GM11168 (cell line): ENCODE measurements around the gene CDKL1.
"Not testable (repeated sequence)": the region's sequence is repeated elsewhere in the genome, so short reads cannot be mapped to it uniquely, and the experiment has no call there.

Experiments used
- in situ Hi-C: fragments of 300-500 bp; cut with MboI; formaldehyde crosslinking; loops from one replicate; pipeline ENCODE4 v1.12.0; 2022; ENCODE audit warnings: low sequenced_read_pairs; ENCODE audit not compliant: unreplicated experiment

The CDKL1 gene

GRCh38 chr14:50389668-50390441 lies 6.8 kb downstream of the CDKL1 start:
- in situ Hi-C loops: no loop called here

GRCh38 chr14:50388256-50388931 lies 8.3 kb downstream of the CDKL1 start:
- in situ Hi-C loops: no loop called here

GRCh38 chr14:50387548-50387947 lies 9.1 kb downstream of the CDKL1 start:
- in situ Hi-C loops: no loop called here

GRCh38 chr14:50383618-50384225 lies 13.0 kb downstream of the CDKL1 start:
- in situ Hi-C loops: no loop called here

- in situ Hi-C loops: no loop called here
Measured at GRCh38 chr14:50381823-50382287, 14.8 kb downstream of the CDKL1 start.

- in situ Hi-C loops: no loop called here
Measured at GRCh38 chr14:50381008-50381407, 15.7 kb downstream of the CDKL1 start.

- in situ Hi-C loops: no loop called here
Measured at GRCh38 chr14:50380455-50380854, 16.2 kb downstream of the CDKL1 start.

GRCh38 chr14:50379563-50379962 lies 17.1 kb downstream of the CDKL1 start:
- in situ Hi-C loops: no loop called here

- in situ Hi-C loops: no loop called here
Measured at GRCh38 chr14:50377550-50378085, 19.1 kb downstream of the CDKL1 start.

GRCh38 chr14:50375760-50376159 lies 20.9 kb downstream of the CDKL1 start:
- in situ Hi-C loops: no loop called here

GRCh38 chr14:50373959-50374358 lies 22.7 kb downstream of the CDKL1 start:
- in situ Hi-C loops: no loop called here

- in situ Hi-C loops: no loop called here
Measured at GRCh38 chr14:50371546-50371945, 25.1 kb downstream of the CDKL1 start.

- in situ Hi-C loops: no loop called here
Measured at GRCh38 chr14:50366589-50366988, 30.1 kb downstream of the CDKL1 start.

- in situ Hi-C loops: no loop called here
Measured at GRCh38 chr14:50366115-50366514, 30.6 kb downstream of the CDKL1 start.

GRCh38 chr14:50365572-50365971 lies 31.1 kb downstream of the CDKL1 start:
- in situ Hi-C loops: not testable (repeated sequence)

GRCh38 chr14:50364792-50365191 lies 31.9 kb downstream of the CDKL1 start:
- in situ Hi-C loops: no loop called here

- in situ Hi-C loops: no loop called here
Measured at GRCh38 chr14:50363714-50364111, 33.0 kb downstream of the CDKL1 start.

- in situ Hi-C loops: no loop called here
Measured at GRCh38 chr14:50362764-50363713, 33.6 kb downstream of the CDKL1 start.

- in situ Hi-C loops: not testable (repeated sequence)
Measured at GRCh38 chr14:50361473-50362403, 34.9 kb downstream of the CDKL1 start.
